ENCODE measurements around the gene IGDCC3. TPM values are rescaled to one million over a fixed set of nuclear protein-coding genes. Genes with fewer than 3 reads are reported as not detected.

The IGDCC3 gene
- total RNA-seq, 1 experiment from 2014 or later, result not detected

GRCh38 chr15:65412556-65412955 is 34.8 kb upstream of the IGDCC3 start:
- no peak for DNase-seq (ENCODE audit: low read depth in 1 of 2, low spot score in 2 of 2)
- H3K9me3 ChIP-seq (replicated peaks), result no peaks in the 10 kb centered on the region
- H3K4me3 ChIP-seq, result no peak overlapping the region
- no peaks in the 10 kb centered on the region for H3K27me3 ChIP-seq (replicated peaks)
- H3K27ac ChIP-seq, result no peak overlapping the region
- H3K36me3 ChIP-seq, result no peaks in the 10 kb centered on the region
- H3K4me1 ChIP-seq (replicated peaks), result peaks cover 47% of the 10 kb centered on the region

DNA sequence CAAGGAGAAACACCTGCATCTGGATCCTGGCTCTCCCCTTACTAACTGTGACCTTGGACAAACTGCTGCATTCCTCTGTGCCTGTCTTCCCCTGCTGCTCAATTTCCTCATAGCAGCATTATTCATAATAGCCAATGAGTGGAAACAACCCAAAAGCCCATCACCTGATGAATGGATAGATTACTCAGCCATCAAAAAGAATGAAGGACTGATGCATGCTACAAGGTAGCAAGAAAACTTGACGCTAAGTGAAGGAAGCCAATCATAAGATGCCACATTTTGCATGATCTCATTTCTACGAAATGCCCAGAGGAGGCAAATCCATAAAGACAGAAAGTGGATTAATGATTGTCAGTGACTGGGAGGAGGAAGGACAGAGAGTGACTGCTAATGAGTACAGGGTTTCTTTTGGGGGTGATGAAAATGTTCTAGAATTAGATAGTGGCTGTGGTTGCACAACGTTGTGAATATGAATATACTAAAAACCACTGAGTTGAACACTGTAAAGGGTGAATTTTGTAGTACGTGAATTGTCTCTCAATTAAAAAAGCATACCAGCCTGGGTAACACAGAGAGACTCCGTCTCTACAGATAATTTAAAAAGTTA is 33.8 kb upstream of the IGDCC3 start:
- DNase-seq (ENCODE audit: low read depth in 1 of 2, low spot score in 2 of 2), result no peak
- Histone ChIP-seq H3K4me1 (replicated peaks) (peaks cover 47% of the 10 kb centered on the region), H3K9me3 (replicated peaks) (no peaks in the 10 kb centered on the region), H3K4me3 (no peak overlapping the region), H3K36me3 (no peaks in the 10 kb centered on the region), H3K27ac (no peak overlapping the region), H3K27me3 (replicated peaks) (no peaks in the 10 kb centered on the region)

DNA sequence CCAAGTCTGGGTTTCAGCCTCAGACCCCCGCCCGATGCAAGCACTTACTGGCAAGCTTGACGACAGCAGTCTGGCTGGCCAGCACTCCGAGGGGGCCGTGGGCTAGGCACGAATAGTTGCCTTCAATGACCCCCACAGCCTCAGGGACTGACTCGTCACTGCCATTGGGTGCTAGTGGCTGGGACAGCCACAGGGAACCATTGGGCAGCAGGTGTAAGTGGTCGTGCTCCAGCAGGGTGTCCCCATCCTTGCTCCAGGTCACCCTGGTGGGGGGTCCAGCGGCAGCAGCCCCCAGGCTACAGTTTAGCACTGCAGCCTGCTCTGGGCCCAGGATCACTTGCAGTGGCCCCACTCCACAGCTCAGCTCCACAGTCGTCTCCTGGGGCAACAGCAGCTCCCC is 33.2 kb upstream of the IGDCC3 start:
- peaks cover 47% of the 10 kb centered on the region for H3K4me1 ChIP-seq (replicated peaks)
- no peak overlapping the region for H3K4me3 ChIP-seq
- no peak overlapping the region for H3K27ac ChIP-seq
- no peaks in the 10 kb centered on the region for H3K36me3 ChIP-seq
- no peaks in the 10 kb centered on the region for H3K9me3 ChIP-seq (replicated peaks)
- no peaks in the 10 kb centered on the region for H3K27me3 ChIP-seq (replicated peaks)
- no peak for DNase-seq (ENCODE audit: low read depth in 1 of 2, low spot score in 2 of 2)

DNA sequence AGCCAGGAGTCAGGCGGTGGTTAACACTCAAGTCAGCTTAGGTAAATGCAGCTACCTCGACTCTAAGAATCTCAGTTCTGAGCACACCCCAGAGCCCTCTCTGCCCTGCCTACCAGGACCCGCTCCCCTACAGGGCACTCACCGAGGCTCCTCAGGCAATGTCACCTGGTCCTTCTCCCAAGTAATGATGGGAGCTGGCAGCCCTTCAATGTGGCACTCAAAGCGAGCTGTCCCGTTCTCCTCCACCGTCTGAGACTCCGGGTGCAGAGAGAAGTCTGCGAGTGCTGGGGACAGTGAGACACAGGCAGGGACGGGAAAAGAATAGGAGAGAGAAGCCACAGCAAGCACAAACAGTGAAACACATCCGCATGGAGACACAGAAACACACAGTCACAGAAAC is 32.2 kb upstream of the IGDCC3 start:
- H3K27me3 ChIP-seq (replicated peaks), result no peaks in the 10 kb centered on the region
- no peak for DNase-seq (ENCODE audit: low read depth in 1 of 2, low spot score in 2 of 2)
- H3K4me3 ChIP-seq, result no peak overlapping the region
- H3K9me3 ChIP-seq (replicated peaks), result no peaks in the 10 kb centered on the region
- H3K27ac ChIP-seq, result no peak overlapping the region
- H3K36me3 ChIP-seq, result no peaks in the 10 kb centered on the region
- H3K4me1 ChIP-seq (replicated peaks), result peaks cover 40% of the 10 kb centered on the region

DNA sequence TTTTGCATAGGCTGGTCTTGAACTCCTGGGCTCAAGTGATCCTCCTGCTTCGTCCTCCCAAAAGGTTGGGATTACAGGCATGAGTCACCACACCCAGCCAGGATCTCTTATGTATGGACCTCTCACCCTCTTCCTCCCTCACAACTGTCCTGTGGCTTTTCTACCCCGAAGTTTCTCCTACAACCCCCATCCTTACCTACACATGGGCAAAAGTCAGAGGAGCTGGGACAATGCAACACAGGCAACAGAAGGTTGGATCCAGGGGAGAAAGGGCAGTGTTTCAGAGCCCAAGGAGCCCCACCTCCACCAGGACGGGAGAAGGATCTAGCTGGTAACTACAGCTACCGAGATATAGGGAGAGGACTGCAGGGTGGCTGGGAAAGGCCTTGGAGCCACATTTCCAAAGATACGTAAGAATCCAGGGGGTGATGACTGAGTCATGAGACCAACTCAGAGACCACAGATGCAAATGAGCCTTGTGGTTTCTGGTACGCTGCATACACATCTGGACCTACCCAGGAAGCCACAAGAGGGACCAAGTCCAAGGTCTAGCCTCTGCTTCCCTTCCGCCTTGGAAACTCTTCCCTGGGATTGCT is 31.3 kb upstream of the IGDCC3 start:
- no peak overlapping the region for H3K4me3 ChIP-seq
- peaks cover 31% of the 10 kb centered on the region for H3K4me1 ChIP-seq (replicated peaks)
- H3K9me3 ChIP-seq (replicated peaks), result no peaks in the 10 kb centered on the region
- peak; percentile 57 to 74 for DNase-seq (ENCODE audit: low read depth in 1 of 2, low spot score in 2 of 2)
- no peaks in the 10 kb centered on the region for H3K36me3 ChIP-seq
- H3K27ac ChIP-seq, result peak overlapping the region; percentile 69
- no peaks in the 10 kb centered on the region for H3K27me3 ChIP-seq (replicated peaks)

DNA sequence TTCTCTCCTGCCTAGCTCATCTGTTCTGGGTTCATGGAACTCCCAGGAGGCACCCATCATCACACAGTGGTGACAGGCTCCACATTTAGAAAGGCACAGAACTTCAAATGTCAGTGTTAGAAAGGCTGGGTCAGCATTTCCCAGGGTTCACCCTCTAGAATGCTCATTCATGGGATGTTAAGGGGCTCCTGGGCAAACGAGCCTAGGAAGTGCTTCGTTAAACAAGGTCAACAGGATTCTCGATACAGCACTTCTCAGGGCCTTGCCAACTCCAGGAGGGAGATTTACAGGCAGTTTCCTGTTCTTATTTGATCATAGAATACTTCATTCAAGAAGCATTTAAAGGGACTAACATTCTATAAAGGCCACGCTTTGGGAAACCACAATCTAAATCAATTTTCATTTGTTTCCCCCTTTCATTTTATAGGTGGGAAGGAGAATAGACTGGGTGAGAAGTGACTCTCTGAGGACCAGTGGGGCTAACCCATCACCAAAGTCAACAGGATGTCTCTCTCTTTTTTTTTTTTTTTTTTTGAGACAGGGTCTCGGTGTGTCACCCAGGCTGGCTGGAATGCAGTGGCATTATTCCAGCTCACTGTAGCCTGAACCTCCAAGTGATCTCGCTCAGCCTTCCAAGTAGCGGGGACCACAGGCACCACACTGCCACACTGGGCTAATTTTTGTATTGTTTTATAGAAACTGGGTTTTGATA is 30.7 kb upstream of the IGDCC3 start:
- Histone ChIP-seq H3K4me1 (replicated peaks) (peaks cover 24% of the 10 kb centered on the region), H3K9me3 (replicated peaks) (no peaks in the 10 kb centered on the region), H3K36me3 (no peaks in the 10 kb centered on the region), H3K27ac (peak overlapping the region; percentile 69; the same call in 1 of the 2 replicates), H3K4me3 (no peak overlapping the region), H3K27me3 (replicated peaks) (no peaks in the 10 kb centered on the region)
- DNase-seq (ENCODE audit: low read depth in 1 of 2, low spot score in 2 of 2), result no peak

GRCh38 chr15:65406424-65407000 is 28.7 kb upstream of the IGDCC3 start:
- no peak for DNase-seq (ENCODE audit: low read depth in 1 of 2, low spot score in 2 of 2)
- no peaks in the 10 kb centered on the region for H3K27me3 ChIP-seq (replicated peaks)
- no peaks in the 10 kb centered on the region for H3K36me3 ChIP-seq
- peaks cover 18% of the 10 kb centered on the region for H3K4me1 ChIP-seq (replicated peaks)
- H3K9me3 ChIP-seq (replicated peaks), result no peaks in the 10 kb centered on the region
- no peak overlapping the region for H3K4me3 ChIP-seq
- no peak overlapping the region for H3K27ac ChIP-seq

DNA sequence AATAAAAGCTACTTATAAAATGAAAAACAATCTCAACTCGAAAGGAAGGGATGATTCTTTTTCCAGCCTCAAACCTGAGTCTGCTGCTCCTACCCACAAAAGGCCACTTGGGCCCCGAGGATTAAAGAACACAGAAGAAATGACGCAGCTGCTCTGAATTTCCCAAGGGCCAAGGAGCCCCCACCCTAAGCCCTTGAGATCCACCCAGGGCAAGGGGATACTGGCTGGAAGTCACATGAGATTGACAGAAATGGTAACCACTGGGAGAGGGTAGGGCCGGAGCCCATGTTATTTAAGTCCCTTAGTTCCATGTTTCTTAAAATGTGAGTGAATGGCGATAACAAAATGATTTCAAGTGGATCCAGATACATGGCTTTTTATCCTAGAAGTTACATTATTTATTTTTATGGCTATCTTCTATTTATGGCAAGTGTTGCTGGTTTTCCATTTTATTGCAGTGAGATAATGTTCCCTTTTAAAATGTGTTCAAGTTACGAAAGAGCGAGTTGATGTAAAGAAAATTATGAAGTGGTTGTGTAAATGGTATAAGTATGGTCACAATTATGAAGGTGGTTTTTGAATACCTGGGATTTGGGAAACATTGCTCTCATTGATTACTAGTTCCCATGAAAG is 28.1 kb upstream of the IGDCC3 start:
- Histone ChIP-seq H3K4me3 (no peak overlapping the region), H3K36me3 (no peaks in the 10 kb centered on the region), H3K27ac (no peak overlapping the region), H3K4me1 (replicated peaks) (peaks cover 22% of the 10 kb centered on the region), H3K9me3 (replicated peaks) (no peaks in the 10 kb centered on the region), H3K27me3 (replicated peaks) (no peaks in the 10 kb centered on the region)
- no peak for DNase-seq (ENCODE audit: low read depth in 1 of 2, low spot score in 2 of 2)

DNA sequence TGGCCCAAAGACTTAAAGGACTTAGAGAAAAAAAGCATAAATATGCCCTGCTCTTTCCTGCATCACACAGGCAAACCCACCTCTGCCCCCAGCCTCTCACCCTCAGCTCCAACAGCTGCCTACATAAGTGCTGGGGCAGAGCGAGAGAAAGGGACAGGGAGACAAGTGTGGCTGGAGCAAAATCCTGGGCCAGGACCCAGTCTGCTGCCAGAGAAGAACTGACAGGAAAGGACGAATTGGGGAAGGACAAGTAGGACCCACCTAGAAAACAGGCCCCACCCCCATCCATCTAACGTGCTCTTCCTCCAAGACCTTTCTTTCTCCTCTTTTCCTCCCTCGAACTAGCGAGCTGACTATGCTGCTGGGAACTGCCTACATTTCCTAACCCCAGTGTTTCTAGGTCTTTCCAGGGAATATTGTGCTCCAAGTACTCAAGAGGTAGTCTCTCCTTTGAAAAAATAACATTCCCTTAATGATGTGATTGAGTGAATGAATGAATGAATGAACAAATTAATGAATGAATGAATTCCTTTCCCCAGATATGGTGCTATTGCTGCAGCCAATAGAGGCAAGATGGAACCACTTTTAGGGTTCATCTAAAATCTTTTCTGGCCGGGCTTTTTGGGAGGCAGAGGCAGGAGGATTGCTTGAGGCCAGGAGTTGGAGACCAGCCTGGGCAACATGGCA is 26.5 kb upstream of the IGDCC3 start:
- H3K27ac ChIP-seq, result no peak overlapping the region
- H3K27me3 ChIP-seq (replicated peaks), result no peaks in the 10 kb centered on the region
- no peak overlapping the region for H3K4me3 ChIP-seq
- no peaks in the 10 kb centered on the region for H3K36me3 ChIP-seq
- no peaks in the 10 kb centered on the region for H3K9me3 ChIP-seq (replicated peaks)
- H3K4me1 ChIP-seq (replicated peaks), result peaks cover 19% of the 10 kb centered on the region
- no peak for DNase-seq (ENCODE audit: low read depth in 1 of 2, low spot score in 2 of 2)

DNA sequence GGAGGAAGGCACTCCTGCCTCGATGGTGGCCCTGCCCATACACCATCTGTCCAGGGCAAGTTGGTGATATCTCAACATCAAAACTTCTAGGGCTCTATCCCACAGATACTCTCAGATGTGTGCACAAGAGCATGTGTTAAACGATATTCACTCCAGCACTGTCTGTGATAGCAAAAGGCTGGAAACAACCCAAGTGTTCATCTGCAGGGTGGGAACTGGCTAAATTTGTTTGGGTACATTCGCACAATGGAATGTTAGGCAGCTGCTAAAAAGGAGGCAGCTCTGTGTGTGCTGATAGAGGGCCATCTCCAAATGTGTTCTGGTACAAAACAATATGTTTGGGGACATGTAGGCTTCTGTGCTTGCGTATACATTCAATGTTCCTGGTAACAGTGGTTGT is 25.2 kb upstream of the IGDCC3 start:
- no peaks in the 10 kb centered on the region for H3K27me3 ChIP-seq (replicated peaks)
- H3K27ac ChIP-seq, result no peak overlapping the region
- no peaks in the 10 kb centered on the region for H3K36me3 ChIP-seq
- peaks cover 5% of the 10 kb centered on the region; the same call in 1 of the 2 replicates for H3K4me1 ChIP-seq (replicated peaks)
- DNase-seq (ENCODE audit: low read depth in 1 of 2, low spot score in 2 of 2), result no peak
- H3K9me3 ChIP-seq (replicated peaks), result no peaks in the 10 kb centered on the region
- no peak overlapping the region for H3K4me3 ChIP-seq

GRCh38 chr15:65401611-65402240 is 23.9 kb upstream of the IGDCC3 start:
- Histone ChIP-seq H3K9me3 (replicated peaks) (no peaks in the 10 kb centered on the region), H3K36me3 (no peaks in the 10 kb centered on the region), H3K4me1 (replicated peaks) (0 out of 2 replicates have a peak, but pooled peaks cover 5% of the 10 kb centered on the region), H3K4me3 (no peak overlapping the region), H3K27me3 (replicated peaks) (no peaks in the 10 kb centered on the region), H3K27ac (no peak overlapping the region)
- no peak for DNase-seq (ENCODE audit: low read depth in 1 of 2, low spot score in 2 of 2)

GRCh38 chr15:65400760-65401610 is 23.2 kb upstream of the IGDCC3 start:
- Histone ChIP-seq H3K27me3 (replicated peaks) (no peaks in the 10 kb centered on the region), H3K27ac (no peak overlapping the region), H3K36me3 (no peaks in the 10 kb centered on the region), H3K4me1 (replicated peaks) (0 out of 2 replicates have a peak, but pooled peaks cover 5% of the 10 kb centered on the region), H3K9me3 (replicated peaks) (no peaks in the 10 kb centered on the region), H3K4me3 (no peak overlapping the region)
- DNase-seq (ENCODE audit: low read depth in 1 of 2, low spot score in 2 of 2), result peak; percentile 40 to 73

Measured in SJSA1 (cell line).